ENCODE results near the gene ZNF443. TPM values are rescaled to one million over a fixed set of nuclear protein-coding genes. Genes with fewer than 3 reads are reported as not detected.
"Not testable (repeated sequence)": the region's sequence is repeated elsewhere in the genome, so short reads cannot be mapped to it uniquely, and the experiment has no call there.

Gene ZNF443
- total RNA-seq, 1 donor from 2014 or later, result 6.9 TPM

DNA sequence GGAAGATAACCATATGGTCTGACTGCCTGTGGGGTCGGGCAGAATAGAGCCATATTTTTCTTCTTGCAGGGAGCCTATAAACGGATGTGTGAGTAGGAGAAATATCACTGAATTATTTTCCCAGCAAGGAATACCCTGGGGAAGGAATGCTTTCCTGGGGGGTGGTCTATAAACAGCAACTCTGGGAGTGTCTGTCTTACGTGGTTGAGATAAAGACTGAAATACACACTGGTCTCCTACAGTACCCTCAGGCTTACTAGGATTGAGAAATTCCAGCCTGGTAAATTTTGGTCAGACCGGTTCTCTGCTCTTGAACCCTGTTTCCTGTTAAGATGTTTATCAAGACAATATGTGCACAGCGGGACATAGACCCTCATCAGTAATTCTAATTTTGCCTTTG, 23.5 kb downstream of the ZNF443 start:
- not testable (repeated sequence) for DNase-seq (ENCODE audit: low read depth in 2 of 2)

DNA sequence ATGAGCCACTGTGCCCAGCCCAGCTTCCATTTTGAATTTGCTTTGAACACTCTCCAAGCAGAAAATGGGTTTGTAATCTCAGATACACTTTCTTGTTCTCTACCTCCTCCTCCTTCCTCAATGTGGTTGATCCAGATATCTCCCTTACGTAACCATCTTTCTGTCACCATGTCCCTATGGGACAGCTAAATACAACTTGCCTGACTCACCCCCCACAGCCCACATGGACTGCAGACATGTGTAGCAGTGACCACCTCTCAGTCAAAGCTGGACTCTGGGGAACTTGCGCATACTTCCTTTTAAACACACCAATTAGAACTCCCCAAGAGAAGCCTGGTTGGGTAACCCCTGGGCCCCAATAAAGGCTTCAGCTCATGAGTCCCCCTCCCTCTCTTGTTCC, 28.9 kb downstream of the ZNF443 start:
- DNase-seq (ENCODE audit: low read depth in 2 of 2), result no peak

DNA sequence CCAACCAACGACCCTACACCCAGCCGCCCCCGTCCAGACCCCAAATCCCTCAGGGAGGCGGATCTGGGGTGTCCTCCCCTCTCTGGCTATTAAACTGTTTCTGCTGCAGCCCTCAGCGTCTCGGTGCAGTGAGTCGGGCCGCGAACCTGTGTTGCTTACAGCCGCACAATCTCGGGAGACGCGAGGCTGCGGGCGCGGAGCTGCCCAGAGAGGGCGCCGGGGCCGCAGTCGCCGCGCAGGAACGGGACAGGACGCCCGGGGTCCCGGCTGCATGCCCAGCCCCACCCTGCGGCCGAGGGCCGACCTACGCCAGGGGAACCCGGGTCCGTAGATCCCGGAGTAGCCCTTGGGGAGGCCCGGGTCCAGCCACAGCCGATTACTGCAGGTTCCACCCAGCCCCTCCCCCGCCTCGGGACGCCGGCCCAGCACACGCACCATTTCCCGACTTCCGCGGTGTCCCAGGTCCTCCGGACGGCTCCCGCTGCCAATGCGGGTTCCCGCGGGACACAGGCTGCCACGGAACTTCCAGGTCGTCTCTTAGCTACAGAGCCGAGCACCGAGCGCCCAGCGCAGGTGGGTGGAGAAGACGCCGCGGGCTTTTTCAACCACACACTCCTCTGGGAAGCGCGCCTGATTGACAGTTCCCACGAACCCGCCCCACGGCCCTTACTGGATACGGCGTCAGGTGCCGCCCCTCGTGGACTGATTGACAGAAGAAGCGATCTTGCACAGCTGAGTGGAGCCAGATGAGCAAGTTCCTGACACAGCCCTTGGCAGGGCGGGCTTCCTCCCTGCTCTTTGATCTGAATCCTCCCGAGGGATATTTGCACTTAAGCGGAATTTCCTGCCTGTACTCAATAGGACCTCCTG, 40.0 kb downstream of the ZNF443 start, which contains the start of gene ZNF799:
TSS of gene ZNF799 (minus strand) at position 639 of the 870 bp plus-strand sequence. CDS start at position 438, 201 bp downstream.
- DNase-seq (ENCODE audit: low read depth in 2 of 2), result peak; percentile 98 to 99

DNA sequence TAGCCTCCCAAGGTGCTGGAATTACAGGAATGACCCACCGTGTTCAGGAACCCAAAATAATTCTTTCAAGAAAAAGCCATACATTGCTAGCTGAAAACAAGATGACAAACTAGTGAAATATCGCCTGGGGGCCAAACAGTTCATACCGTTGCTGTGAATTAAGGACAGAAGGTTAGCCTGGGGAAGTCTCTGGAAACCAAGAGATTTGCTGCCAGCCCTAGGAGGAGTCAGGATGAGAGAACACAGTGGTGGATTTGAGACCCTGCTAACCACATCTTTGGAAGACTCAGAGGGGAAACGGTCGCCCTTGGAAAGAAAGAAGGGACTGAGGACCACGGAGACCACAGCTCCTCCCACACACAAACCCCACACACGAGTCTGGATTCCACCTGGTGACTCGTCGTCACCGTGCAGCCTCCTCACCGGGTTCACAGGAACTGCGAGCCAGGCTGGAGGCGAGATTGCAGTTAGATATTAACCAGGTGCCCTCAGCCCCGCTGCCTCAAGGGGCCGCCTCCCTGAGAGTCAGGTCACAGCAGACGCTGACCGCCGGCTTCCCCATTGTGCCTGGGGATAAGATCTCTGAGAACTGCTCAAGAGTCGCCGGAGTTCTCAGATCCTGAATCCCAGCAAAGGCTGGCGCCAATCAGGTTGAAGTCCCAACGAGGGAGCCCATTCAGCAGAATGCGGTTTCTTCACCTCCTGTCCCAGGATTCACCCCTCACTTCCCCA, 40.8 kb downstream of the ZNF443 start:
- DNase-seq (ENCODE audit: low read depth in 2 of 2), result peak in 1 of 2 donors; percentile 29

DNA sequence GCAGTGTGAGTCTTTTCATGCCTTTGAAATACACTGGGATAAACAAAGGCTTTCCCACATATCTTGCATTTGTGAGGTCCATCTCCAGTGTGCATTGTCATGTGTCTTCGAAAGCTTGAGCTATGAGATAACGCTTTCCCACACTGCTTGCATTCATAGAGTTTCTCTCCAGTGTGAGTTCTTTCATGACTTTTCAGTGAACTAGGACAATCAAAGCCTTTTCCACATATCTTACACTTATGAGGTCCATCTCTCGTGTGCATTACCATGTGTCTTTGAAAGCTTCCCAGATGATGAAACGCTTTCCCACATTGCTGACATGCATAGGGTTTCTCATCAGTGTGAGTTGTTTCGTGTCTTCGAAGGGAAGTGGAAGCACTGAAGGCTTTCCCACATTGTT, 49.7 kb downstream of the ZNF443 start:
- DNase-seq (ENCODE audit: low read depth in 2 of 2), result not testable (repeated sequence)

DNA sequence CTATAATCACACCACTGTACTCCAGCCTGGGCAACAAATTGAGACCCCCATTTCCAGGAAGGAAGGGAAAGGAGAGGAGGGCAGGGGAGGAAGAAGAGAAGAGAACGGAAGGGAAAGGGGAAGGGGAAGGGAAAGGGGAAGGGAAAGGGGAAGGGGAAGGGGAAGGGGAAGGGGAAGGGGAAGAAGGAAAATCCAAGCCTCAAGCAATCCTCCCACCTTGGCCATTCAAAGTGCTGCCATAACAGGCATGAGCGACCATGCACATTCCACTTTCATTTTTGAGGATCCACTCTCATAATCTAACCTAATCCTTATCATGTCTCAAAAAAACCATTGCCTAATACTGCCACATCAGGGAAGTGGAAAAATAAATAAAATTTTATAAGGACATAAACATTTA, 54.5 kb downstream of the ZNF443 start:
- DNase-seq (ENCODE audit: low read depth in 2 of 2), result not testable (repeated sequence)

DNA sequence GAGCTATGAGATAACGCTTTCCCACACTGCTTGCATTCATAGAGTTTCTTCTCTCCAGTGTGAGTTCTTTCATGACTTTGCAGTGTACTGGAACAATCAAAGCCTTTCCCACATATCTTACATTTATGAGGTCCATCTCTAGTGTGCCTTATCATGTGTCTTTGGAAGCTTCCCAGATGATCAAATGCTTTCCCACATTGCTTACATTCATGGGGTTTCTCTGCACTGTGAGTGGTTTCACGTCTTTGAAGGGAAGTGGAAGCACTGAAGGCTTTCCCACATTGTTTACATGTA, 60.4 kb downstream of the ZNF443 start:
- no peak for DNase-seq (ENCODE audit: low read depth in 2 of 2)

DNA sequence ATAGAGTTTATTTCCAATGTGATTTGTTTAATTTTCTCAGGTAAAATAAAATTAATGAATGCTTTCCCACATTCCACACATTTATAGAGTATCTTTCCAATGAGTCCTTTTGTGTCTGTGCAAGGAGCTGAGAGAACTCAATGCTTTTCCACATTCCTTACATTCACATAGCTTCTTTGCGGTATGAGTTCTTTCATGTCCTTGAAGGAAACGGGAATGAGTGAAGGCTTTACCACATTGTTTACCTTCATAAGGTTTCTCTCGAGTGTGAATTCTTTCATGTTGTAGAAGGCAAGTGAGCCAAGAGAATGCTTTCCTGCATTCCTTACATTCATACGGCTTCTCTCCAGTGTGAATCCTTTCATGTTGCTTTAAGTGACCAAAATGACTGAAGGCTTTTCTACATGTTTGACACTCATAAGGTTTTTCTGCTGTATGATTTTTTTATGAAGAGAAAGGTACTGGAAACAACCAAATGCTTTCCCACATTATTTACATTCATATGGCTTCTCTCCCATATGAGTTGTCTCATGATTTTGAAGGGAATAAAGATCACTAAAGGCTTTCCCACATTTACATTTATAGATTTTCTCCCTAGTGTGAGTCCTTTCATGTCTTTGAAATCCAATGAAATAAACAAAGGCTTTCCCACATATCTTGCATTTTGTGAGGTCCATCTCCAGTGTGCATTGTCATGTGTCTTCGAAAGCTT, 60.9 kb downstream of the ZNF443 start:
- DNase-seq (ENCODE audit: low read depth in 2 of 2), result no peak

Other genes starting within 250 kb of the ZNF443 start
- 3.3 and 4.6 TPM in 2 replicates for gene ZNF44, start 146.1 kb downstream of the ZNF443 start, total RNA-seq
- 1.5 and 1.8 TPM in 2 replicates for gene ZNF563, start 107.4 kb downstream of the ZNF443 start, total RNA-seq
- gene ZNF442, start 75.3 kb downstream of the ZNF443 start, total RNA-seq, result 1.1 and 2.8 TPM in 2 replicates
- gene ZNF799, start 39.8 kb downstream of the ZNF443 start, total RNA-seq, result 3.9 and 7.5 TPM in 2 replicates
- 2.6 and 4.4 TPM in 2 replicates for gene ZNF709, start 43.8 kb upstream of the ZNF443 start, total RNA-seq
- gene ZNF564, start 110.5 kb upstream of the ZNF443 start, total RNA-seq, result 6.5 and 11.1 TPM in 2 replicates
- 5.2 and 6.9 TPM in 2 replicates for gene ZNF490, start 169.8 kb upstream of the ZNF443 start, total RNA-seq
- 8.3 and 8.9 TPM in 2 replicates for gene ZNF791, start 169.9 kb upstream of the ZNF443 start, total RNA-seq
- 37.0 and 77.2 TPM in 2 replicates for gene MAN2B1, start 225.7 kb upstream of the ZNF443 start, total RNA-seq
- 6.3 and 9.1 TPM in 2 replicates for gene WDR83, start 225.8 kb upstream of the ZNF443 start, total RNA-seq
- gene DHPS, start 240.9 kb upstream of the ZNF443 start, total RNA-seq, result 40.8 and 41.1 TPM in 2 replicates
- gene GNG14, start 247.0 kb upstream of the ZNF443 start, total RNA-seq, result not detected in 2 replicates

Data from lung microvascular endothelial cell (primary cell).